ENCODE data around the gene RTN1. TPM values are rescaled to one million over a fixed set of nuclear protein-coding genes. Genes with fewer than 3 reads are reported as not detected.

Gene RTN1
- total and polyA plus RNA-seq, 2 donors (not counting 1 experiment from before 2014, with no cell fraction given): 0.34 TPM; not detected in 1

DNA sequence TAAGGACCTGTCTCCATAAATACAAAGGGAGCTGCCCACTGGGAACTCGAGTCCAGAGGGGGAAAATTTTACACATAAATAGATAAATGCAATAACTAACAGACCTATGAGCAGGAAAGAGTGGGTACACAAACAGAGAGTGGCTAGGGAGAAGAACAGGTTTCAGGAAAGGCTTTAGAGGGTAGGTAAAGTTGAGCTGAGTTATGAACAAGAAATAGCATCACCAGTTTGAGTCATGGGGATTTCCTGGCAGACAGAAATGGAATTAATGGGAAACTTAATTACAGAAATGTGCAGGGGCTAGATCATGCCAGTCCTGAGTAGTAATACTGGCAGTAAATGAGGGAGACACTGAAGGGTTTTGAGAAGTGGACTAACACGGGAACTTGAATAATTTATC is 236.0 kb downstream of the RTN1 start:
- intact Hi-C loops (cut with micrococcal nuclease): no loop called here
- no peak for TF ChIP-seq EZH2 (IDR thresholded peaks at IDR 0.05; ENCODE audit: borderline replicate concordance, insufficient read depth, low read depth, low read length, poor library complexity, severe bottlenecking)
- TF ChIP-seq, protein P1, sequence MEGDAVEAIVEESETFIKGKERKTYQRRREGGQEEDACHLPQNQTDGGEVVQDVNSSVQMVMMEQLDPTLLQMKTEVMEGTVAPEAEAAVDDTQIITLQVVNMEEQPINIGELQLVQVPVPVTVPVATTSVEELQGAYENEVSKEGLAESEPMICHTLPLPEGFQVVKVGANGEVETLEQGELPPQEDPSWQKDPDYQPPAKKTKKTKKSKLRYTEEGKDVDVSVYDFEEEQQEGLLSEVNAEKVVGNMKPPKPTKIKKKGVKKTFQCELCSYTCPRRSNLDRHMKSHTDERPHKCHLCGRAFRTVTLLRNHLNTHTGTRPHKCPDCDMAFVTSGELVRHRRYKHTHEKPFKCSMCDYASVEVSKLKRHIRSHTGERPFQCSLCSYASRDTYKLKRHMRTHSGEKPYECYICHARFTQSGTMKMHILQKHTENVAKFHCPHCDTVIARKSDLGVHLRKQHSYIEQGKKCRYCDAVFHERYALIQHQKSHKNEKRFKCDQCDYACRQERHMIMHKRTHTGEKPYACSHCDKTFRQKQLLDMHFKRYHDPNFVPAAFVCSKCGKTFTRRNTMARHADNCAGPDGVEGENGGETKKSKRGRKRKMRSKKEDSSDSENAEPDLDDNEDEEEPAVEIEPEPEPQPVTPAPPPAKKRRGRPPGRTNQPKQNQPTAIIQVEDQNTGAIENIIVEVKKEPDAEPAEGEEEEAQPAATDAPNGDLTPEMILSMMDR (IDR thresholded peaks at IDR 0.05): no peak
- WGBS (ENCODE audit: insufficient coverage): no CpG with 5 or more reads among the region's 2 CpGs
- Histone ChIP-seq H3K4me1 (ENCODE audit: control insufficient read depth in 2 of 2, insufficient read depth in 2 of 2, low read length in 2 of 2) (no peaks in the 10 kb centered on the region), H3K27me3 (replicated peaks in 1 of 4; ENCODE audit: control extremely low read depth in 1 of 4, control insufficient read depth in 3 of 4, insufficient read depth in 4 of 4, low read length in 3 of 4) (peaks cover 0 to 21% (median 10%) of the 10 kb centered on the region in 4 experiments), H3K9ac (ENCODE audit: low read length) (no peak overlapping the region), H3K27ac (ENCODE audit: low read length in 2 of 2) (no peak overlapping the region), H4K20me1 (ENCODE audit: control insufficient read depth, insufficient read depth, low read length, poor library complexity, severe bottlenecking) (no peaks in the 10 kb centered on the region), H3K36me3 (replicated peaks in 1 of 2; ENCODE audit: control extremely low read depth in 1 of 2, control insufficient read depth in 1 of 2, extremely low read depth in 1 of 2, insufficient read depth in 2 of 2, low read length in 1 of 2) (no peaks in the 10 kb centered on the region), H3K4me2 (replicated peaks; ENCODE audit: low read depth, low read length, poor library complexity, severe bottlenecking) (no peak overlapping the region), H2AFZ (ENCODE audit: insufficient read depth, low read depth, low read length, poor library complexity, severe bottlenecking) (no peak overlapping the region), H3K9me3 (ENCODE audit: control extremely low read depth in 1 of 3, control insufficient read depth in 2 of 3, insufficient read depth in 1 of 3, low read length in 2 of 3) (no peaks in the 10 kb centered on the region), H3K4me3 (ENCODE audit: control extremely low read depth in 1 of 5, extremely low read depth in 1 of 5, insufficient read depth in 1 of 5, low read depth in 2 of 5, low read length in 4 of 5) (no peak overlapping the region), H3K79me2 (ENCODE audit: control insufficient read depth, insufficient read depth, low read length) (no peaks in the 10 kb centered on the region)
- Mint-ChIP-seq H3K9me3 (ENCODE audit: insufficient read depth) (peaks cover 3% of the 10 kb centered on the region), H3K27ac (no peak overlapping the region), H3K27me3 (peaks cover 30% of the 10 kb centered on the region), H3K4me1 (peaks cover 3% of the 10 kb centered on the region), H3K4me3 (no peak overlapping the region)
- no peak for ATAC-seq (ENCODE audit: low read depth)
- POLR2A ChIA-PET: no interaction called here
- no peak for DNase-seq
- CTCF ChIA-PET: no interaction called here

GRCh38 chr14:59633486-59633885 is 237.1 kb downstream of the RTN1 start:
- Mint-ChIP-seq H3K27me3 (peaks cover 40% of the 10 kb centered on the region), H3K4me3 (no peak overlapping the region), H3K27ac (no peak overlapping the region), H3K9me3 (ENCODE audit: insufficient read depth) (peaks cover 3% of the 10 kb centered on the region), H3K4me1 (peaks cover 3% of the 10 kb centered on the region)
- H3K9ac ChIP-seq (ENCODE audit: low read length): no peak overlapping the region
- no peaks in the 10 kb centered on the region for H3K79me2 ChIP-seq (ENCODE audit: control insufficient read depth, insufficient read depth, low read length)
- H3K27ac ChIP-seq (ENCODE audit: low read length in 2 of 2): no peak overlapping the region
- H4K20me1 ChIP-seq (ENCODE audit: control insufficient read depth, insufficient read depth, low read length, poor library complexity, severe bottlenecking): no peaks in the 10 kb centered on the region
- no peaks in the 10 kb centered on the region for H3K4me1 ChIP-seq (ENCODE audit: control insufficient read depth in 2 of 2, insufficient read depth in 2 of 2, low read length in 2 of 2)
- no peak for ATAC-seq (ENCODE audit: low read depth)
- H3K27me3 ChIP-seq (replicated peaks in 1 of 4; ENCODE audit: control extremely low read depth in 1 of 4, control insufficient read depth in 3 of 4, insufficient read depth in 4 of 4, low read length in 3 of 4): peaks cover 0 to 22% (median 15%) of the 10 kb centered on the region in 4 experiments
- 8% methylated on average over 2 of the region's 3 CpGs for WGBS (ENCODE audit: insufficient coverage)
- no peak overlapping the region for H3K4me2 ChIP-seq (replicated peaks; ENCODE audit: low read depth, low read length, poor library complexity, severe bottlenecking)
- no peak overlapping the region for H3K4me3 ChIP-seq (ENCODE audit: control extremely low read depth in 1 of 5, extremely low read depth in 1 of 5, insufficient read depth in 1 of 5, low read depth in 2 of 5, low read length in 4 of 5)
- TF ChIP-seq, protein P1 (IDR thresholded peaks at IDR 0.05): no peak
- TF ChIP-seq EZH2 (IDR thresholded peaks at IDR 0.05; ENCODE audit: borderline replicate concordance, insufficient read depth, low read depth, low read length, poor library complexity, severe bottlenecking): no peak
- ChIA-PET CTCF (interaction anchor here (0.6 to 2.0 kb wide), 2 partner anchors 392 to 551 kb away, joined by 3 to 11 read pairs; no protein-coding TSS in a partner anchor), POLR2A (no interaction called here)
- no peaks in the 10 kb centered on the region for H3K9me3 ChIP-seq (ENCODE audit: control extremely low read depth in 1 of 3, control insufficient read depth in 2 of 3, insufficient read depth in 1 of 3, low read length in 2 of 3)
- no peak overlapping the region for H2AFZ ChIP-seq (ENCODE audit: insufficient read depth, low read depth, low read length, poor library complexity, severe bottlenecking)
- intact Hi-C loops (cut with micrococcal nuclease): no loop called here
- DNase-seq: no peak
- no peaks in the 10 kb centered on the region for H3K36me3 ChIP-seq (replicated peaks in 1 of 2; ENCODE audit: control extremely low read depth in 1 of 2, control insufficient read depth in 1 of 2, extremely low read depth in 1 of 2, insufficient read depth in 2 of 2, low read length in 1 of 2)
